Hematopoietic multipotent progenitor cell treated with erythropoietin and hydrocortisone succinate and interleukin-3 and kit ligand, for 6 days (in vitro differentiated cells): ENCODE data around the gene RAD54L.
"Not testable (repeated sequence)": the region's sequence is repeated elsewhere in the genome, so short reads cannot be mapped to it uniquely, and the experiment has no call there.

Experiments
- DNase-seq: peaks from one replicate; pipeline ENCODE4 v3.0.0-alpha.2; 2015

Gene RAD54L

GRCh38 chr1:46242918-46243317 lies 4.6 kb upstream of the RAD54L start:
- DNase-seq = no peak

DNA sequence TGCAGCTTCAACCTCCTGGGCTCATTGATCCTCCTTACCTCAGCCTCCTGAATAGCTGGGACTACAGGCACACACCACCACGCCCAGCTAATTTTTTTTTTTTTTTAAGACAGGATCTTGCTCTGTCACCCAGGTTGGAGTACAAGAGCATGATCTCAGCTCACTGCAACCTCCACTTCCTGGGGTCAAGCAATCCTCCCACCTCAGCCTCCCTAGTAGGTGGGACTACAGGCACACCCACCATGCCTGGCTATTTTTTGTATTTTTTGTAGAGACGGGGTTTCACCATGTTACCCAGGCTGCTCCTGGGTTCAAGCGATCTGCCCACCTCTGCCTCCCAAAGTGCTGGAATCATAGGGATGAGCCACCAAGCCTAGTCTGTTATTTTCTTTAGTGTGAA lies 3.7 kb upstream of the RAD54L start:
- not testable (repeated sequence) for DNase-seq

GRCh38 chr1:46244656-46245371 lies 2.7 kb upstream of the RAD54L start:
- DNase-seq = peak; percentile 85

- not testable (repeated sequence) for DNase-seq
Observed at GRCh38 chr1:46246136-46246535, 1.4 kb upstream of the RAD54L start.

GRCh38 chr1:46246548-46247435 lies 771 bp upstream of the RAD54L start:
- peak; percentile 82 for DNase-seq

DNA sequence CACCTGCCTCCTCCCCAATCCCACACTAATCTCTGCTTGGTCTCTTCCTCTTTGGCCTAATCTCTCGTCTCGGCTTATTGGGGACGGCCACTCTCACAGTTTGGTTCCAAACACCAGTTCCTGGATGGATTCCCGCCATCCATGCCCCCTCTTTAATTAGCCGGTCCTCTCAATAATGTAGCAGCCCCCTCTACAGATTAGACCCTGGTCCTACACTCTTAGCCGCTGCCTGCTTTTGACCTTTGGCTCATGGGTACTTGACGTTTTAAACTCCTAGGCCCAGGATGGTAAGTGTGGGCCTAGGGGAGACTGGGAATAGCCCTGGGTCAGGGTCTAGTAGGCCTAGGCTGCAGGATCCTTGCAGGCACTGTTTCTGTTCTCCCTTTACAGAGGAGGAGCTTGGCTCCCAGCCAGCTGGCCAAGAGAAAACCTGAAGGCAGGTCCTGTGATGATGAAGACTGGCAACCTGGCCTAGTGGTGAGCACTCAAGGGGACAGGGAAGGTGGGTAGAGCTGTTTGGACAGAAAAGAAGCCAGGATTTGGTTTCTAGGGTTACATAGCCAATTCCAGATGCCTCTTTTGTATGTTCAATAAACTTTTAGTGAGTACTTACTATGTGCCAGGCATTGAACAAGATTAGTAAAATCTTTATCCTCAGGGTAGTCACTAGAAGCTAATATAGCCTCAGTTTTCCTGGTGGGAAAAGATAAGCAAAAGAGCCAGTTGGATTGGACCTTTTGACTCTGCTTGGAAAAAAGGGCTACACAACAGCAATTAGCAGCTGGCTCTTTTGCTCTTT lies 758 bp downstream of the RAD54L start:
- peak; percentile 89 for DNase-seq

DNA sequence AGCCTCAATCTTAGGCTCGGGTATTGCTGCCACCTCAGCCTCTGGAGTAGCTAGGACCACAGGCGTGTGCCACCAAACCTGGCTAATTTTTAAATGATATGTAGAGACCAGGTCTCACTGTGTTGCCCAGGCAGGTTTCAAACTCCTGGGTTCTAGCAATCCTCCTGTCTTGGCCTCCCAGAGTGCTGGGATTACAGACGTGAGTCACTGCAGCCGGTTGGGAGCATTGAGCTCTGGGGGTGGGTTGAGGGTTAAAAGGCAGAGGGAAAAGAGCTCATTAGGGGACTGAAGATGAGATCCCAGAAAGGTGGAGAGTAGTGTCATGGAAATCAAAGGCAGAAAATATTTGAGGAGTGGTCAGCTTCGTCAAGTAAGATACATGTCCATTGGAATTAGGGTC lies 7.1 kb downstream of the RAD54L start:
- DNase-seq = no peak

DNA sequence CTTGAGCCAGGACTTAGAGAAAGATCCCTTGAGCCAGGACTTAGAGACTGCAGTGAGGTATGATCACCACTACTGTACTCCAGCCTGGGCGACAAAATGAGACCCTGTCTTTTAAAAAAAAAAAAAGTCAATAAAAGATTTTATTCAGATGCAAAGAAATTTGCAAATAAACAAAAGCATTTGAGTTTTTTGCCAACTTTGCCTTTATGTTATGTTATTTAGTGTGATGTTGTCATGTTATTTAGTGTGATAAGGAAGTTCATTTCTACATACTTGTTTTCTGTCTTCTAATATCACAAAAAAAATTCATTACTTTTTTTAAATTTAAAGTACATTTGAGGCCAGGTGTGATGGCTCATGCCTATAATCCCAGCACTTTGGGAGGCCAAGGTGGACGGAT lies 9.0 kb downstream of the RAD54L start:
- DNase-seq = no peak

DNA sequence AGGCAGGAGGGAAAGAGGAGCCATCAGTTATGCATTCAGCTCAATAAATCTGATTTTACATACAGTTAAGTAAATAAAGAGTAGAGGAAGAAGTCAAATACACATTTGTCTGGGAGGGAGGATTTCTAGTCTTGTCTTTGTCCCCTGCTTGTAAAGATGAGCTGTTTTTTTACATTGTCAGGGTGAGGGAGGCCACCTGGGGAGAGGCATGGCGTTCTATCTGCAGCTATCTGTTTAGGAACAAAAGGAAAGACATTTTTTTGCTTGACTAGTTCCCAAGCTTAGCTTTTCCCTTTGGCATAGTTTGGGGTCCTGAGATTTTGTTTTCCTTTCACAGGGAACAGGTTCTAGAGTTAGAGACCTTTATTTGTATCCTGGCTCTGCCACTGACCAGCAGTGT lies 14.9 kb downstream of the RAD54L start:
- no peak for DNase-seq

DNA sequence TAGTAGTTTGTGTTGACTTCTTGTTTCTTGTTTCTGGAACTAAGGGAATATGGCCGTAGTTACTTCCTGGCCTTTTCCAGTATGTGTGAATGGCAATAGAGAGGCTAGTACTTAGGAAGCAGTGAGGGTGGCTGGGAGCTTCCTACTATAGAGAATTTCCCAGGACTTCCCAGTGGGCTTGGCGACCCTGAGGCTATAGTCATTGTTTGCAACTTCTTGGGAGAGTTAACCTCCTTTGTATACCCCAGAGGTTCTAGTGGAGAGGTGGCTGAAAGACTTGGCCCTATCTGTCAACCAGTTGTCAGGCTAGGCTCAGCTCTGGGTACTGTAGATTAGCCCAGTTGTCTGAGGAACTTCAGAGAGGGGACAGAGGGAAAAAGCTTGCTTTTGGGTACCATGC lies 15.6 kb downstream of the RAD54L start:
- no peak for DNase-seq

DNA sequence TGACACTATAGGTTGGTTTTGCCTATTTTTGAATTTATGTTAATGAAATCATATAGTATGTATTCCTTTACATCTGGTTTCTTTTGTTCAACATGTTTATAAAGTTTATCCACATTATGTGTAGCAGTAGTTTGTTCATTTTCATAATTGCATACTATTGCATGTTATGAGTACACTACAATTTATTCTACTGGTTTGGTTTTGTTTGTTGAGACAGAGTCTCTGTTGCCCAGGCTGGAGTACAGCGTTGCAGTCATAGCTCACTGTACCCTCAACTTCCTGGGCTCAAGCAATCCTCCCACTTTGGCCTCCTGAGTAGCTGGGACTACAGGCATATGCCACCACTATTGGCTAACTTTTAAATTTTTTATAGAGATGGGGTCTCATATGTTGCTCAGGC lies 21.0 kb downstream of the RAD54L start:
- no peak for DNase-seq

- no peak for DNase-seq
Observed at GRCh38 chr1:46274225-46275029, 26.9 kb downstream of the RAD54L start.

DNA sequence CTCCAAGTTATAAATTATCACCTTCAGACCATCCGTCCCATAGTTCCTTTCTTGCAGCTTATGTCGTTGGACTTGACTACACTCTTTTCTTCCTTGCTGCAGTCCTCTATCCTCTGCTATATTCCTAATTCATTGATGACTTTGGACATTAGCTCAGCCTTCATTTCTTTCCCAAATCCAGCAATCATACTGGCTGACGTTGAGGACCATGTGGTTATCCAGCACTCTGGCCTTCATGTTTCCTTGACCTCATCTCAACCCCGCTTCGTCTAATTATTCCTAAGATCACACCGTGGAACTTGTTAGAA lies 27.4 kb downstream of the RAD54L start:
- DNase-seq = no peak

DNA sequence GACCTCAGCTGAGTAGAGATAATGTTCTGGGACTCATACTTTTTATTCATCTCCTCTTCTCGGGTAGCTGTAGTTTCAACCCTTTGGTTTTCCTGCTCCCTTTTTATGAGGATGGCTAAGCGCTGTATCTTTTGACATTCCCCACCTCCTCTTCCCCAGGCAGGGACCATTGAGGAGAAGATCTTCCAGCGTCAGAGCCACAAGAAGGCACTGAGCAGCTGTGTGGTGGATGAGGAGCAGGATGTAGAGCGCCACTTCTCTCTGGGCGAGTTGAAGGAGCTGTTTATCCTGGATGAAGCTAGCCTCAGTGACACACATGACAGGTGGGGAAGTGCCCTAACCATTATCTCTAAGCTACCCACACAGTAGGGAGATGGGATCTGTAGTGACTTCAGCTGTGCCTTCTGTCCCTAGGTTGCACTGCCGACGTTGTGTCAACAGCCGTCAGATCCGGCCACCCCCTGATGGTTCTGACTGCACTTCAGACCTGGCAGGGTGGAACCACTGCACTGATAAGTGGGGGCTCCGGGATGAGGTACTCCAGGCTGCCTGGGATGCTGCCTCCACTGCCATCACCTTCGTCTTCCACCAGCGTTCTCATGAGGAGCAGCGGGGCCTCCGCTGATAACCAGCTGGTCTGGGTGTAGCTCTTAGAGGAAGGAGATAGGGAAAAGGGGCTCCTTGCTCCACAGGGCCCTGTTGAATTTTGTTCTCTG lies 30.3 kb downstream of the RAD54L start:
- DNase-seq = no peak

- DNase-seq = no peak
Observed at GRCh38 chr1:46278807-46279206, 31.2 kb downstream of the RAD54L start.

- DNase-seq = no peak
Observed at GRCh38 chr1:46280092-46280491, 32.5 kb downstream of the RAD54L start.

- no peak for DNase-seq
Observed at GRCh38 chr1:46281021-46281420, 33.5 kb downstream of the RAD54L start.

GRCh38 chr1:46284058-46284457 lies 36.5 kb downstream of the RAD54L start:
- DNase-seq = peak; percentile 54

GRCh38 chr1:46284597-46285564 lies 37.3 kb downstream of the RAD54L start:
- no peak for DNase-seq

GRCh38 chr1:46285730-46286477 lies 38.3 kb downstream of the RAD54L start:
- no peak for DNase-seq
